Measurements from ENCODE around the gene CD247.

DNA sequence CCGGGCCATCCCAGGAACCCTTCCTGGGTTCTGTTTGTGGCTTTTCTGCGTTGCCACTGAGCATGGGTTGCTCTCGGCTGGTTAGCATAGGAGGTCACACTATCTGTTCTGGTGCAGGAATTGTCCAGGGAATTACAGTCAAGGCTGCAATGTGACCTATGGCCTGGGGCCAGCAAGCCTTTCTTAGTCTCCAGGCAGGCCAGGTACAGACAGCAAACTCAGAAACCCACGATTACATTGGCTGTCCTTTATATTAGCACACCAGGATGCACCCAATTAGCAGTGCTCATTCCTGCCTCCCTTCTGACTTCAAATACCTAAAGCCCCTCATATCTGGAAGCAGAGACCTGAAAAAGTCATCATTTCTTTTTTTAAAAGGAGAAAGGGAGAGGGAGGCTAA, 55.2 kb downstream of the CD247 start:
- TF ChIP-seq CTCF (IDR thresholded peaks at IDR 0.05; ENCODE audit: low read length) (no peak), EZH2 (optimal IDR thresholded peaks at IDR 0.05; ENCODE audit: low read depth, low read length) (no peak), EZH2phosphoT487 (IDR thresholded peaks at IDR 0.05; ENCODE audit: low read length) (no peak)
